DMS53 treated with DMSO at 0.1 percent for 48 hours (cell line): ENCODE measurements around the gene POU1F1.
A peak's percentile ranks its signal among the peaks of the same experiment; 100 is the strongest.
"Not testable (repeated sequence)": the region's sequence is repeated elsewhere in the genome, so short reads cannot be mapped to it uniquely, and the experiment has no call there.

Experiments
- DNase-seq: peaks from one replicate; lab custom pipeline; 2025; ENCODE audit not compliant: unreplicated experiment; lab: John Stamatoyannopoulos, UW

Gene POU1F1

GRCh38 chr3:87260270-87260669 is 16.1 kb downstream of the POU1F1 start:
- no peak for DNase-seq

- no peak for DNase-seq
Measured at GRCh38 chr3:87250009-87250408, 26.4 kb downstream of the POU1F1 start.

DNA sequence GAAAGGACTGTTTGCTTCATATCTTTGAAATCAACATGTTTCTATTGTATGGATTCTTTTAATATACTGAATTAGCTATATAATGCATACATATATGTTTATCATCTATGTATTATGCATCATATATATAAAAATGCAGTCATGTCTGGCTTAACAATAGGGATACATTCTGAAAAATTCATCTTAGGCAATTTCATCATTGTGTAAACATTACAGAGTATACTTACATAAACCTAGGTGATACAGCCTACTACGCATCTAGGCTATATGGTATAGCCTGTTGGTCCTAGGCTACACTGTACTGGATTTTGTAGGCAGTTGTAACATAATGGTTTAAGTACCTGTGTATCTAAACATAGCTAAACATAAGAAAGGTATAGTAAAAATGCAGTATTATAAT is 27.6 kb downstream of the POU1F1 start:
- no peak for DNase-seq

DNA sequence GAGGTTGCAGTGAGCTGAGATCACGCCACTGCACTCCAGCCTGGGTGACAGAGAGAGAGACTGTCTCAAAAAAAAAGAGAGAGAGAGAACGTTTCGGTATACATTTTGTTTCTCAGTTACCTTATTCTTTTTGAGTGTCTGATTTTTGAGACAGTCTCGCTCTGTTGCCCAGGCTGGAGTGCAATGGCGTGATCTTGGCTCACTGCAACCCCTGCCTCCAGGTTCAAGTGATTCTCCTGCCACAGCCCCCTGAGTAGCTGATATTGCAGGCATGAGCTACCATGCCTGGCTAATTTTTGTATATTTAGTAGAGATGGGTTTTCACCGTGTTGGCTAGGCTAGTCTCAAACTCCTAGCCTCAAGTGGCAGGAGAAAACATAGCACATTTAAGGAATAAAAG is 28.2 kb downstream of the POU1F1 start:
- not testable (repeated sequence) for DNase-seq

DNA sequence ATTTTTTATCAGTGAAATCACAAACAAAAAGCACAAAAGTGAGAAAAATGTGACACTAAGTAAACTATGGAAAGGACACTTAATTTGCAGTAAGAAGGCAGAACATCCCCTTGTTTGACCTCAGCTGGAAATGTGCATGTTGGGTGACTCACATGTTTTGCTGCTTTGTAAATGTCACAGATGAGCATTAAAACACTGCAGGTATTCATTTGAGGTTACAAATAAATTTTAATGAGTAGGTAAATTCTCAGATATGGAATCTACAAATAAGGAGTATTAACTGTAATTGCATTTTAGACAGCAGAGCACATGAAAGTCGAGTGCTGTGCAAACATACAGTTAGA is 29.0 kb downstream of the POU1F1 start:
- DNase-seq: no peak

DNA sequence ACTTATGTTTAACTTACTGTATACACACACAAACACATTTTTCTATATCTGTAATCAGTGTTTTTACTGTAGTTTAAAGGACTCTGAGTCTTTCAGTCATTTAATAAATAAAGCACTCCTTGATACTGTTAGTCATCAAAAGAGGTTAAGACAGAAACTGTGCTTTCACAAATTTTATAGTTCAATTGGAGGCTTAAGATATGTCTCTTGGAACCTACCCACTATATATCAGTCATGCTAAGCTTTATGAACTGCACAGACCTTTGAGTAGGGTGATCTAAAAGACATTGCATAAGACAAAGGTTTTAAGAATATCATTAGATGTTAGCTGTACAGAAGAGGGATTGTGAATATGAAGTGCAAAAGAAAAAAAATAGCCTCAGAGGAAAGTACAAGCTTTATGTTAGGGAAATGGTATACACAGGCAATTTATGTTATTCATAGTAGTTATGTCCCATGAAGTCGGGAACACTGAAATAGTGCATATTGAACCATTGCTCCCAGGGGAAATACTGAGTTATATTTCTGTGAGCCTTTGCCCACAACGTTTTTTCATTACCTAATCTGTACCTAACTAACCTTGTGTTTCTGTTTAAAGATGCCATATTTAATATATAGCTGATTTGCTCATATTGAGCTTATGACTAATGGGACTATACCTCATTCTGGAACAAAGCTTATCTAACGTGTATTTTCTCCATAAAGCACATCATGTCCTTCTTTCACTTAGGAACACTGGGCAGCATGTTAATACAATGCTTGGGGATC is 29.5 kb downstream of the POU1F1 start:
- DNase-seq: no peak

GRCh38 chr3:87236093-87236492 is 40.3 kb downstream of the POU1F1 start:
- no peak for DNase-seq

- DNase-seq: no peak
Measured at GRCh38 chr3:87233805-87234204, 42.6 kb downstream of the POU1F1 start.

GRCh38 chr3:87229113-87229512 is 47.3 kb downstream of the POU1F1 start:
- no peak for DNase-seq

GRCh38 chr3:87228316-87228715 is 48.1 kb downstream of the POU1F1 start:
- no peak for DNase-seq

GRCh38 chr3:87227835-87228144 is 48.6 kb downstream of the POU1F1 start:
- no peak for DNase-seq

GRCh38 chr3:87227104-87227834 is 49.1 kb downstream of the POU1F1 start, which contains the start of gene CHMP2B:
Gene CHMP2B, plus strand, starts transcription at chr3:87227309. Its CDS starts 214 bp downstream, at chr3:87227523.
- DNase-seq: peak; percentile 54

GRCh38 chr3:87225659-87226058 is 50.7 kb downstream of the POU1F1 start:
- DNase-seq: no peak

DNA sequence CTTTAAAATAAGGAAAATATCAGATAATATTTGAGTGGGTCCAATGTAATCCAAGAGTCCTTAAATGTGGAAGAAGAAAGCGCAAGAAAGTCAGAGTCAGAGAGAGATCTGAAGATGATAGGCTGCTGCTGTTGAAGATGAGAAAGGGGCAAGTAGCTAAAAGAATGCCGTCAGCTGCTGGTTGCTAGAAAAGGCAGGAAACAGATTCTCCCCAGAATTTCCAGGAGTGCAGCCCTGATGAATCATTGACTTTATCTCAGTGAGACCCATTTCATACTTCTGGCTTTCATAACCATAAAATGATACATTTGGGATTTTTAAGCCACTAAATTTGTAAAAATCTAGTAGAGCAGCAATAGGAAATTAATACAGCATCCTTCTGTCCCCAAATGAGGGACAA is 56.8 kb downstream of the POU1F1 start:
- DNase-seq: no peak

DNA sequence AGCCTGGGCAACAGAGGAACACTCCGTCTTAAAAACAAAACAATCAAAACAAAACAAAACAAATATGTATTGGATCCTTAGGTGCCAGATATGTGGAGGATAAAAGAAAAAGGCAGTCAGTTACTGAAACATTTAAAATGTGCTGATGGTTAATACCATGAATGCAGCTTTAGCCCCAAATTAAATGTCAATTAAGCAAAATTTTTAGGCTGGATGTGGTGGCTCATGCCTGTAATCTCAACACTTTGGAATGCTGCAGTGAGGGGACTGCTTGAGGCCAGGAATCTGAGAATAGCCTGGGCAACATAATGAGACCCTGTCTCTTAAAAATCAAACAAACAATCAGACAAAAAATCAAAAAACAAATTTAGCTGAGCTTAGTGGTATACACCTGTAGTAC is 57.8 kb downstream of the POU1F1 start:
- no peak for DNase-seq
